CD4-positive, alpha-beta T cell (primary cell): ENCODE measurements around the gene GNLY. TPM values are rescaled to one million over a fixed set of nuclear protein-coding genes. Genes with fewer than 3 reads are reported as not detected.

Source experiments
- ATAC-seq: fragments of 200-7000 bp; cut with Tn5 transposase; one replicate; pipeline ENCODE4 v1.10.0; 2022; ENCODE audit warnings: mild to moderate bottlenecking; ENCODE audit not compliant: poor library complexity
- CTCF ChIA-PET: fragments of 350-600 bp; sonication (Branson Sonifier 250); formaldehyde crosslinking; loops from one replicate; lab custom pipeline; 2021; ENCODE audit warnings: antibody characterized with exemption, inconsistent platforms; lab: Charles Lee
- POLR2A ChIA-PET: fragments of 350-600 bp; sonication (Branson Sonifier 250); formaldehyde crosslinking; loops from one replicate; lab custom pipeline; 2021; ENCODE audit warnings: antibody characterized with exemption, inconsistent platforms; lab: Charles Lee
- DNase-seq, 14 experiments: peaks; one replicate each; pipeline ENCODE4 v3.0.0-alpha.2; 2013 to 2020; ENCODE audit warnings: mixed read lengths in 2 of 14
- H3K27ac ChIP-seq, 2 donors: one replicate each; pipeline versions ENCODE4 v1.5.1 to v1.7.0; 2013; ENCODE audit warnings: low read length in 2 of 2, low read depth in 1 of 2, mild to moderate bottlenecking in 1 of 2
- H3K27me3 ChIP-seq, 2 experiments: 1 replicate in 1 of 2; 2 replicates in 1 of 2; pipeline versions ENCODE4 v1.6.1 to v1.7.0; 2013; ENCODE audit warnings: low read length in 2 of 2, control low read depth in 1 of 2, mild to moderate bottlenecking in 1 of 2, moderate library complexity in 1 of 2; ENCODE audit not compliant: insufficient read depth in 2 of 2, control insufficient read depth in 1 of 2
- H3K36me3 ChIP-seq: one replicate; pipeline ENCODE4 v1.6.1; 2013; ENCODE audit warnings: low read length, control low read depth; ENCODE audit not compliant: insufficient read depth
- H3K4me1 ChIP-seq: one replicate; pipeline ENCODE4 v1.6.1; 2013; ENCODE audit warnings: low read length, control low read depth; ENCODE audit not compliant: insufficient read depth
- H3K4me3 ChIP-seq: one replicate; pipeline ENCODE4 v1.5.1; 2013; ENCODE audit warnings: mild to moderate bottlenecking, low read length, moderate library complexity
- H3K9me3 ChIP-seq, 2 experiments: 1 replicate in 1 of 2; 2 replicates in 1 of 2; pipeline versions ENCODE4 v1.6.1 to v1.7.0; 2013; ENCODE audit warnings: low read length in 2 of 2, mild to moderate bottlenecking in 2 of 2, control low read depth in 1 of 2, moderate library complexity in 1 of 2; ENCODE audit not compliant: control insufficient read depth in 1 of 2, insufficient read depth in 1 of 2
- H3K27ac Mint-ChIP-seq: one replicate; pipeline ENCODE4 v1.8.0; 2020; ENCODE audit warnings: mixed read lengths
- H3K27me3 Mint-ChIP-seq: one replicate; pipeline ENCODE4 v1.8.0; 2021; ENCODE audit warnings: mixed read lengths
- H3K36me3 Mint-ChIP-seq: one replicate; pipeline ENCODE4 v1.8.0; 2021; ENCODE audit warnings: low read depth, mixed read lengths
- H3K4me1 Mint-ChIP-seq: one replicate; pipeline ENCODE4 v1.8.0; 2021; ENCODE audit warnings: low read depth, mixed read lengths
- H3K4me3 Mint-ChIP-seq: one replicate; pipeline ENCODE4 v1.8.0; 2020; ENCODE audit warnings: mild to moderate bottlenecking, mixed read lengths
- H3K9me3 Mint-ChIP-seq: one replicate; pipeline ENCODE4 v1.8.0; 2020; ENCODE audit warnings: mixed read lengths
- intact Hi-C, 2 experiments: fragments of 100-400 bp; cut with DNase I in 1 of 2; cut with micrococcal nuclease in 1 of 2; formaldehyde crosslinking; loops; one replicate each; pipeline versions ENCODE4 v1.15.1 to v1.9.0; 2023 to 2025; cut with DNase I, micrococcal nuclease
- total RNA-seq, 174 experiments: library from RNA in 2 of 174; stranded (reverse) in 2 of 174; gene quantifications; one replicate each; pipeline ENCODE4 v1.2.3 and lab custom pipeline; 2021 to 2026
- TF ChIP-seq, protein P1 (sequence below): fragments of 200-600 bp; IDR thresholded peaks from one replicate; pipeline ENCODE4 v1.8.0; 2022; ENCODE audit warnings: antibody characterized with exemption, mild to moderate bottlenecking

GNLY gene
- total RNA-seq, 2 experiments from 2014 or later, result 45.1 TPM

GRCh38 chr2:85697096-85697495 is 2.9 kb downstream of the GNLY start:
- TF ChIP-seq, protein P1, sequence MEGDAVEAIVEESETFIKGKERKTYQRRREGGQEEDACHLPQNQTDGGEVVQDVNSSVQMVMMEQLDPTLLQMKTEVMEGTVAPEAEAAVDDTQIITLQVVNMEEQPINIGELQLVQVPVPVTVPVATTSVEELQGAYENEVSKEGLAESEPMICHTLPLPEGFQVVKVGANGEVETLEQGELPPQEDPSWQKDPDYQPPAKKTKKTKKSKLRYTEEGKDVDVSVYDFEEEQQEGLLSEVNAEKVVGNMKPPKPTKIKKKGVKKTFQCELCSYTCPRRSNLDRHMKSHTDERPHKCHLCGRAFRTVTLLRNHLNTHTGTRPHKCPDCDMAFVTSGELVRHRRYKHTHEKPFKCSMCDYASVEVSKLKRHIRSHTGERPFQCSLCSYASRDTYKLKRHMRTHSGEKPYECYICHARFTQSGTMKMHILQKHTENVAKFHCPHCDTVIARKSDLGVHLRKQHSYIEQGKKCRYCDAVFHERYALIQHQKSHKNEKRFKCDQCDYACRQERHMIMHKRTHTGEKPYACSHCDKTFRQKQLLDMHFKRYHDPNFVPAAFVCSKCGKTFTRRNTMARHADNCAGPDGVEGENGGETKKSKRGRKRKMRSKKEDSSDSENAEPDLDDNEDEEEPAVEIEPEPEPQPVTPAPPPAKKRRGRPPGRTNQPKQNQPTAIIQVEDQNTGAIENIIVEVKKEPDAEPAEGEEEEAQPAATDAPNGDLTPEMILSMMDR, result no peak
- H3K27ac ChIP-seq, result no peak overlapping the region
- no peaks in the 10 kb centered on the region for H3K4me1 Mint-ChIP-seq
- H3K4me3 ChIP-seq, result no peak overlapping the region
- H3K36me3 ChIP-seq, result no peaks in the 10 kb centered on the region
- H3K4me1 ChIP-seq, result no peaks in the 10 kb centered on the region
- DNase-seq (no peak), ATAC-seq (no peak)
- no peaks in the 10 kb centered on the region for H3K36me3 Mint-ChIP-seq
- H3K27me3 ChIP-seq, result no peaks in the 10 kb centered on the region
- H3K27ac Mint-ChIP-seq, result no peak overlapping the region
- H3K9me3 ChIP-seq, result no peaks in the 10 kb centered on the region
- ChIA-PET POLR2A (no interaction called here), CTCF (interaction anchor here (0.6 kb wide), 1 partner anchor 687 kb away, joined by 3 read pairs; no protein-coding TSS in a partner anchor)
- H3K4me3 Mint-ChIP-seq, result no peak overlapping the region
- H3K27me3 Mint-ChIP-seq, result no peaks in the 10 kb centered on the region
- no peaks in the 10 kb centered on the region for H3K9me3 Mint-ChIP-seq
- intact Hi-C loops, result no loop called here

GRCh38 chr2:85697716-85698115 is 3.6 kb downstream of the GNLY start:
- Histone ChIP-seq H3K36me3 (no peaks in the 10 kb centered on the region), H3K9me3 (no peaks in the 10 kb centered on the region), H3K4me1 (no peaks in the 10 kb centered on the region), H3K27me3 (no peaks in the 10 kb centered on the region), H3K27ac (no peak overlapping the region), H3K4me3 (no peak overlapping the region)
- POLR2A ChIA-PET, result no interaction called here
- Mint-ChIP-seq H3K9me3 (no peaks in the 10 kb centered on the region), H3K4me3 (no peak overlapping the region), H3K27ac (no peak overlapping the region), H3K27me3 (no peaks in the 10 kb centered on the region), H3K36me3 (no peaks in the 10 kb centered on the region), H3K4me1 (no peaks in the 10 kb centered on the region)
- ATAC-seq (no peak), DNase-seq (no peak)
- intact Hi-C loops, result no loop called here
- CTCF ChIA-PET, result no interaction called here
- TF ChIP-seq, protein P1, result no peak

GRCh38 chr2:85698184-85698879 is 4.2 kb downstream of the GNLY start:
- no peak overlapping the region for H3K27ac Mint-ChIP-seq

More at GRCh38 chr2:85698184-85698879, 4.2 kb downstream of the GNLY start:
- Histone ChIP-seq H3K36me3 (no peaks in the 10 kb centered on the region), H3K27ac (no peak overlapping the region), H3K4me1 (no peaks in the 10 kb centered on the region), H3K27me3 (no peaks in the 10 kb centered on the region), H3K9me3 (no peaks in the 10 kb centered on the region), H3K4me3 (no peak overlapping the region)
- ChIA-PET CTCF (no interaction called here), POLR2A (no interaction called here)
- intact Hi-C loops, result no loop called here
- no peak for ATAC-seq
- H3K36me3 Mint-ChIP-seq, result no peaks in the 10 kb centered on the region
- no peak overlapping the region for H3K4me3 Mint-ChIP-seq
- H3K4me1 Mint-ChIP-seq, result no peaks in the 10 kb centered on the region
- no peaks in the 10 kb centered on the region for H3K27me3 Mint-ChIP-seq
- no peaks in the 10 kb centered on the region for H3K9me3 Mint-ChIP-seq
- DNase-seq, result no peak
- TF ChIP-seq, protein P1, result no peak
